ENCODE results near the gene TUSC2.

TUSC2 gene

DNA sequence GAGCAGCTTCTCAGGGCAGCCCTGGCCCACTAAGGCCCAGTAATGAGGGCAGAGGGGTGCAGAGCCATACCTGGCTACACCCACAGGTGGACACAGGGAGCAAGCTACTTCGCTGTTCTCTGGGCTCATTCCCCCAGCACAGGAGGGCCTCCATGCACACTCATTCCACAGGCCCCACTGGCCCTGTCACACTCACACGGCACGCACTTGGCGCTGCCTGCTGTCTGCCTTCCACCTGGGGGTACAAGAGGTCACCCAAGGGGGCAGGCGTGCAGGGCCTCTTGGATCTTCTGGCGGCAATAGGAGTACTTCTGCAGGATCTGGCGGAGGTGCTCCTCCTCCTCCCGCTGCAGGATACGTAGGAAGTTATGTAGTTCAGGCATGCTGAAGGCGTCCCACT, 2.3 kb upstream of the TUSC2 start:
- Histone ChIP-seq H3K4me2 (ENCODE audit: low read length) (no peak overlapping the region), H3K27me3 (ENCODE audit: control insufficient read depth, insufficient read depth, low read length) (no peaks in the 10 kb centered on the region), H3K36me3 (ENCODE audit: insufficient read depth, low read length) (peaks cover 39% of the 10 kb centered on the region), H3K9ac (ENCODE audit: low read depth, low read length) (no peak overlapping the region), H3K9me3 (replicated peaks; ENCODE audit: low read length) (no peaks in the 10 kb centered on the region), H3K4me3 (ENCODE audit: low read length) (no peak overlapping the region), H3K4me1 (ENCODE audit: control insufficient read depth, insufficient read depth, low read length) (peaks cover 37% of the 10 kb centered on the region)

DNA sequence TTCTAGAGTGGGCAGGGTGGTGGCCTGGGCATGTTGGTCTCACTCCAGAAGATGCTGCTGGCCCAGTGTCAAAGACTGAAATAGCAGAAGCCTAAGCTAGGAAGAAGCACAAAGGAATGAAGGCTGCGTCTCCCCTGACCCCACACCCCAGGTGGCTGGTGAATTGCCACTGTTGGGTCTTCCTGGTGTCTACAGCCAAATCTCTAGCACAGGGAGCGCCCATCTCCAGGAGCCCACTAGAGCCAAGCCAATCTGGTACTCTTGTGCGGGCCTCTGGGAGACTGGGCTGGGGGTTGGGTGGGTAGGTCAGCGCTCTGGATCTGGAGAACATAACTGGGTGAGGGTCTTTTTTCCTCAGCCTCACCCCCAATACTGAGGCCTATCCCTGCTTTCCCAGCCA, 894 bp downstream of the TUSC2 start:
- peak overlapping the region; percentile 99 for H3K4me2 ChIP-seq (ENCODE audit: low read length)
- no peaks in the 10 kb centered on the region for H3K27me3 ChIP-seq (ENCODE audit: control insufficient read depth, insufficient read depth, low read length)
- H3K36me3 ChIP-seq (ENCODE audit: insufficient read depth, low read length), result peaks cover 38% of the 10 kb centered on the region
- H3K4me3 ChIP-seq (ENCODE audit: low read length), result peak overlapping the region; percentile 92
- H3K4me1 ChIP-seq (ENCODE audit: control insufficient read depth, insufficient read depth, low read length), result peaks cover 21% of the 10 kb centered on the region
- no peaks in the 10 kb centered on the region for H3K9me3 ChIP-seq (replicated peaks; ENCODE audit: low read length)
- H3K9ac ChIP-seq (ENCODE audit: low read depth, low read length), result peak overlapping the region; percentile 96

DNA sequence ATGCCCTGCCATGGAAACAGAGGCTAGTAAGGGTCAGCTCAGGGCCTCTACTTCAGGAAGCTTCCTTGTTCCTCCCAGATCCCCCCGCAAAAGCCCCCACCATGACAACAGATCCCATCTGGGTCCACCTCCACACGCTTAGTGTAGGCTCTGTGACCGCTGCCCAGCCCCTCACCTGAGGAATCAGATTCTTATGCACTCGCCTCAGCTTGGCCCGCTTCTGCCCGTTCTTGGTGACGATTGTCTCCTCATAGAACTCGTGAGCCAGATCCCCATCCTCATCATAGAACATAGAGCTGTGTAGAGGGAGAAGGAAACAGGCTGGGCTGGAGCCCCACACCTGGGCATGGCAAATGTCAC, 1.9 kb downstream of the TUSC2 start:
- Histone ChIP-seq H3K9ac (ENCODE audit: low read depth, low read length) (no peak overlapping the region), H3K36me3 (ENCODE audit: insufficient read depth, low read length) (peaks cover 28% of the 10 kb centered on the region), H3K4me2 (ENCODE audit: low read length) (no peak overlapping the region), H3K9me3 (replicated peaks; ENCODE audit: low read length) (no peaks in the 10 kb centered on the region), H3K27me3 (ENCODE audit: control insufficient read depth, insufficient read depth, low read length) (no peaks in the 10 kb centered on the region), H3K4me1 (ENCODE audit: control insufficient read depth, insufficient read depth, low read length) (peaks cover 25% of the 10 kb centered on the region), H3K4me3 (ENCODE audit: low read length) (no peak overlapping the region)

DNA sequence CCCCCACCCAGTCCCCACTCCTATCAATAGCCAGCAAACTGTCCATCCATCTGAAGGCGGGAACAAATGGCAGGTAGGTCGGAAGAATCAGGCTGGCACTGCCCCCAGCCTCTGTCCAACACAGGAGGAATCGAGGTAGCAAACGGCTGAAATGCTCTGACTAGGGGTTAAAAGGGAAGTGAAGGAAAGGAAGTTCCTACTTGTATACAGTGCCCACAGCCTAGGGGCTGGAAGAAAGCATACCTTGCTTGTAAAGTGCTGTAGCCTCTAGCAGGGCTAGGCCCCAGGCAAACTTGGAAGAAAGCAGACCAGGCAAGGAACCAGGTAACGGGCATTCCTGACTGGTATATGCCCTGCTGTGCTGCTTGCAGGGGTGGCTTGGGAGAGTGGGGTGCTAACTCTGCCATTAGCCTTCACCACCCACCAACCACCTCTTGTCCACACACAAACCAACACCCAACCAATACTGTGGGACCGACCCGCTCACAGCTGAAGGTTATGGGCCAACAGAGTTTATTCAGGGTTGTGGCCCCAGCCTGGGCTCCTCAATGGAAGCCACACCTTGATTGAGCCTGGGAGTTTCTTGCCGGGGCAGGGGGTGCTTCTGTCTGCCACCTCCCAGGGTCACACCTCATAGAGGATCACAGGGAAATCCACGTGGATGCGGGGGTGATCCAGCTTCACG, 2.4 kb downstream of the TUSC2 start:
- Histone ChIP-seq H3K4me2 (ENCODE audit: low read length) (no peak overlapping the region), H3K4me1 (ENCODE audit: control insufficient read depth, insufficient read depth, low read length) (peaks cover 25% of the 10 kb centered on the region), H3K9ac (ENCODE audit: low read depth, low read length) (no peak overlapping the region), H3K36me3 (ENCODE audit: insufficient read depth, low read length) (peaks cover 23% of the 10 kb centered on the region), H3K27me3 (ENCODE audit: control insufficient read depth, insufficient read depth, low read length) (no peaks in the 10 kb centered on the region), H3K9me3 (replicated peaks; ENCODE audit: low read length) (no peaks in the 10 kb centered on the region), H3K4me3 (ENCODE audit: low read length) (no peak overlapping the region)

DNA sequence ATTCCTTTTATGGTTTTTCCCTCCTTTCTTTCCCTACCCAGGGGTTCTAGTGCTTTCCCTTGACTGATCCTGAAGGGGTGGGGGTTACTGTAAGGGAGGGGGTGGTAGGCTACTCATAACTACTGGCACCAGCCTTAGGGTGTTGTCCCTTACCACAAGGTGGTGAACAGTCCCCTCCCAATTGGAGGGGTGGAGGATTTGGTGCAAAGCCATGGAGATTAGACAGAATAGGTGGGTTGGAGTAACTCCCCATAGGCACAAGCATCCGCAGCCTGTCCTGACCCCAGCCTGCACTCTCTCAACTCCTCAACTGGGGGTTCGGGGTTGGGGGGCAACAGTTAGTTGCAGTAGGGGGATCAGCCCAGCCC, 2.9 kb downstream of the TUSC2 start:
- no peaks in the 10 kb centered on the region for H3K9me3 ChIP-seq (replicated peaks; ENCODE audit: low read length)
- H3K27me3 ChIP-seq (ENCODE audit: control insufficient read depth, insufficient read depth, low read length), result no peaks in the 10 kb centered on the region
- H3K4me3 ChIP-seq (ENCODE audit: low read length), result no peak overlapping the region
- peaks cover 18% of the 10 kb centered on the region for H3K36me3 ChIP-seq (ENCODE audit: insufficient read depth, low read length)
- no peak overlapping the region for H3K4me2 ChIP-seq (ENCODE audit: low read length)
- no peak overlapping the region for H3K9ac ChIP-seq (ENCODE audit: low read depth, low read length)
- peaks cover 30% of the 10 kb centered on the region for H3K4me1 ChIP-seq (ENCODE audit: control insufficient read depth, insufficient read depth, low read length)

DNA sequence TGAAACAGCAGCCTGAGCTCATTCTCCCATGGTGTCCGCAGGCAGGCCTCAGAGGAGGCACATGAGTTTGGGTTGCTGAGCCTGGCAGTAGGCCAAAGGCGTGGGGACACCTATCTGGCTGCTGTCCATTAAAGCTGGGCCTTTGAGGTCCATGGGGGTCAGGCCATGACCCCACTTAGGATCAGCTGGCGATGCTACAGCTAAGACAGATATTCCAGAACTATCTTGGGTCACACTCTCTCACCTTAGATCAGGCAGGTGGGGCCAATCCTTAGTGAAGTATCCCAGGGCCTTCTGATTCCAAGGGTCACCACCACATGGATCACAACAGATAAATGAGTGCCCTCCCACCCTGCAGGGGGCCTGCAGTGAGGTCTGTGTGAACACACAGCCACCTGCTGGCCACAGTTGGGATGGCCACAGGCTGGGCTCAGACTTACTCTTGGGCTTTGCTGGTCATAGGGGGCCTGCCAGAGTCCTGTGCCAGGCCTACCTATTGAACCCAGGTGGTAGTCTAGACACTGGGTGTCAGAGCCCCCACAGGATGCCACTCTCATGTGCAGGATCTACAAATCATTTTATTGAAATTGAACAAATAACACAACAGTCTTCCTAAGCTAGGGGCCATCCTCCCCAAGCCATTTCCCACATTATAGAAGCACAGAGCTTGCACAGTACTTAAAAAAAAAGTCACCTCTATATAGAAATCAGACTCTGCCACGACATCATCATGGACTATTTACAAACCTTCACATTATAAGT, 3.5 kb downstream of the TUSC2 start:
- no peaks in the 10 kb centered on the region for H3K27me3 ChIP-seq (ENCODE audit: control insufficient read depth, insufficient read depth, low read length)
- H3K4me1 ChIP-seq (ENCODE audit: control insufficient read depth, insufficient read depth, low read length), result peaks cover 34% of the 10 kb centered on the region
- H3K9me3 ChIP-seq (replicated peaks; ENCODE audit: low read length), result no peaks in the 10 kb centered on the region
- no peak overlapping the region for H3K4me2 ChIP-seq (ENCODE audit: low read length)
- H3K4me3 ChIP-seq (ENCODE audit: low read length), result no peak overlapping the region
- no peak overlapping the region for H3K9ac ChIP-seq (ENCODE audit: low read depth, low read length)
- H3K36me3 ChIP-seq (ENCODE audit: insufficient read depth, low read length), result peaks cover 16% of the 10 kb centered on the region

DNA sequence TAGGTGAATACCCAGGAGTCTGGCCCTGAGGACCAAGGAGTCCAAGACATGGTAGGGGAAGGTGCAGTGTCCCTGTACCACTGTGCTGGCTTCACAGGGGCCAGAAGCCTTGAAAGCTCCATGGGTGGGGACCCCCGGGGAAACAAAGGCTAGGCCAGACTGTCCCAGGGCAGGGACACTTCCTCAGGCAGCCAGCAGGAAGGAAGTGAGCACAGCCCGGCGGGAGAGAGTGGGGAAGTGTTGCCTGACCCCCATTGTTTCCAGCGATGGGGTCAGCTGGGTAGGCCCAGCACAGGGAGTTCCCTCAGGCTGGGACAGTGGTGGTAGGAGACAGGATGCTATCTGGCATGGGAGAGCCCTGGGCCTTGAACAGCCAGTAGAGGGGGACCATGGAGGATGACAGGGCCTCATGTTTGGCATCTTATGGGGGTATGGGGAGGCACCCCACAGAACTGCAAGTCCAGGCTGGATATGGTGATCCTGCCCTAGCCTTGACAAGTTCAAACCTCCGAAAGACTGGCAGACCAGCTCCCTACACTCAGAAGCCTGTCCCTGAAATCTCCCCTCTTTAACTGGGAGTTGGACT, 4.3 kb downstream of the TUSC2 start:
- H3K4me3 ChIP-seq (ENCODE audit: low read length), result no peak overlapping the region
- no peaks in the 10 kb centered on the region for H3K27me3 ChIP-seq (ENCODE audit: control insufficient read depth, insufficient read depth, low read length)
- H3K9me3 ChIP-seq (replicated peaks; ENCODE audit: low read length), result no peaks in the 10 kb centered on the region
- H3K4me1 ChIP-seq (ENCODE audit: control insufficient read depth, insufficient read depth, low read length), result peaks cover 40% of the 10 kb centered on the region
- H3K4me2 ChIP-seq (ENCODE audit: low read length), result no peak overlapping the region
- H3K9ac ChIP-seq (ENCODE audit: low read depth, low read length), result no peak overlapping the region
- H3K36me3 ChIP-seq (ENCODE audit: insufficient read depth, low read length), result peaks cover 18% of the 10 kb centered on the region

DNA sequence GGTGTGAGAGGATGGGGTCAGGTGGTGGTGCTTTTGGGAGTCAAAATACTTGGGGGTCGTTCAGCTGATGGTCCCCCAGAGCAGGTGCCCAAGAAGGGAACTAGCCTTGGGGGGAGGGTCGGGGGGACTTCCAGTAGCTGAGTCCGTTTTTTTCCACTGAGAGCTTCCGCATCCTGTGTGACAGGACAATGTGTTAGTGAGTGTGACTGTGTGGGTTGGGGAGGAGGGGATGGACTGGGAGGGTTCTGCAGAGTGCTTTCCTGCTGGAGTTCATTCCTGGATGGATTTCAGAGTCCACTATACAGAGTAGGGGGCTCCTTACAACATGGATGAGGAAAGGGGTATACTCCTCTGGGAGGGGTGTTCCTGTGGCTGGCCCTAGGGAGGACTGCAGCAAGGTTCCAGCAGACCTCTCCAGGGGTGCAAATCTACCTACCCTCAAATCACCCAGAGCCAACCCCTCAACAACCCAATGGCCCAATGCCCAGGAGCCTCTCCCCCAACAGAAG, 4.9 kb downstream of the TUSC2 start:
- Histone ChIP-seq H3K9me3 (replicated peaks; ENCODE audit: low read length) (no peaks in the 10 kb centered on the region), H3K4me1 (ENCODE audit: control insufficient read depth, insufficient read depth, low read length) (peaks cover 34% of the 10 kb centered on the region), H3K4me2 (ENCODE audit: low read length) (no peak overlapping the region), H3K9ac (ENCODE audit: low read depth, low read length) (no peak overlapping the region), H3K27me3 (ENCODE audit: control insufficient read depth, insufficient read depth, low read length) (no peaks in the 10 kb centered on the region), H3K36me3 (ENCODE audit: insufficient read depth, low read length) (peaks cover 24% of the 10 kb centered on the region), H3K4me3 (ENCODE audit: low read length) (no peak overlapping the region)

DNA sequence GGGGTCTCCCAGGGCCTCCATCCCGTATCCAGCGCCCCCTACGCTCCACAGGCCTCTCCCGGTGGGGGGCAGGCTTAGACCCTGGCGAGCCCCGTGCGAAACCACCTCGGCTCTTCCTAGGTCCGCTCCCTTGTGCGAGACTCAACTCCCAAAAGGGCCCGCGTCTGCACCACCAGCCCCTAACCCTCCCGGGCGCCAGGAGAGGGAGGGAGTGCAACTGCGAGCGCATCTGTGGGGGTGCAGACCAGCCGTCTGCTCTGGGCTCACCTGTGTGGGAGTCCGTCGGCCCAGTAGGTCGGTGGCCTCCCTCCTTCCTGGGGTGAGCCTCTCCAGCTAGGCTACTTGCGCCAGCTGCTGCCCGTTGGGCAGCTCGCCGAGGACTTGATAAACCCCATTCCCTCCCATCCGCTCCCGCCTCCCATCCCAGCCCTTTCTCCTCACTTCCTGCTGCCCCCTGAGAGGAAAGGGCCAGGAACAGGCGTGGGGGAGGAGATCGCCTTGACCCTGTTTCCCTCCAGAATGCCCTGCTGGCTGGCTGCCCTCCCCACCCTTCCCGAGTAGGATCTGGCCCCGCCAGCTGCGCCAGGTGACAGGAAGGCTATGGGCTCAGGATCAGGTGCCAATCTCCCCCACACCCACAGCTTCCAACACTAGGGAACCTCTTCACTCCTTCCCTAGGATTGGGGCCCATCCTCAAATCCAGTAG, 5.5 kb downstream of the TUSC2 start, which contains the start of gene HYAL2:
TSS of gene HYAL2 (minus strand) at position 360 of the 706 bp plus-strand sequence. CDS start 2,256 bp downstream, outside the sequence.
- peak within 1 kb of the TSS; percentile 85 for H3K4me2 ChIP-seq (ENCODE audit: low read length)
- no peaks in the 10 kb centered on the region for H3K9me3 ChIP-seq (replicated peaks; ENCODE audit: low read length)
- peaks cover 29% of the 10 kb centered on the region for H3K36me3 ChIP-seq (ENCODE audit: insufficient read depth, low read length)
- peak within 1 kb of the TSS; percentile 73 for H3K4me3 ChIP-seq (ENCODE audit: low read length)
- H3K9ac ChIP-seq (ENCODE audit: low read depth, low read length), result peak within 1 kb of the TSS; percentile 96
- H3K27me3 ChIP-seq (ENCODE audit: control insufficient read depth, insufficient read depth, low read length), result no peaks in the 10 kb centered on the region
- H3K4me1 ChIP-seq (ENCODE audit: control insufficient read depth, insufficient read depth, low read length), result peaks cover 34% of the 10 kb centered on the region

DNA sequence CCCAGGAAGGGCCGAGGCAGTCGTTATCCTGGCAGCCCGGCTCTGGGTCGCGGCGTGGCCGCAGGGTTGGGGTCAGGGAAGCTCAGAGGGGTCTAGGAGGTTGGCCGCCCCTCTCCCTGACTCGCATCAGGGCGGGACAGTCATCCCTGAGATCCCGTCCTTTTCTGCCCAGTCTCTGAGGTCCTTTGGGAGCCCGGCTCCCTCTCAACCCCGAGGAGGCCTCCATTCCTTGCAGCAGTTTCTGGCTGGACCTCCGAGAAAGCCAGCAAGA, 6.0 kb downstream of the TUSC2 start:
- peaks cover 29% of the 10 kb centered on the region for H3K36me3 ChIP-seq (ENCODE audit: insufficient read depth, low read length)
- H3K9me3 ChIP-seq (replicated peaks; ENCODE audit: low read length), result no peaks in the 10 kb centered on the region
- no peaks in the 10 kb centered on the region for H3K27me3 ChIP-seq (ENCODE audit: control insufficient read depth, insufficient read depth, low read length)
- H3K4me3 ChIP-seq (ENCODE audit: low read length), result peak overlapping the region; percentile 73
- H3K4me1 ChIP-seq (ENCODE audit: control insufficient read depth, insufficient read depth, low read length), result peaks cover 29% of the 10 kb centered on the region
- peak overlapping the region; percentile 85 for H3K4me2 ChIP-seq (ENCODE audit: low read length)
- H3K9ac ChIP-seq (ENCODE audit: low read depth, low read length), result peak overlapping the region; percentile 96

DNA sequence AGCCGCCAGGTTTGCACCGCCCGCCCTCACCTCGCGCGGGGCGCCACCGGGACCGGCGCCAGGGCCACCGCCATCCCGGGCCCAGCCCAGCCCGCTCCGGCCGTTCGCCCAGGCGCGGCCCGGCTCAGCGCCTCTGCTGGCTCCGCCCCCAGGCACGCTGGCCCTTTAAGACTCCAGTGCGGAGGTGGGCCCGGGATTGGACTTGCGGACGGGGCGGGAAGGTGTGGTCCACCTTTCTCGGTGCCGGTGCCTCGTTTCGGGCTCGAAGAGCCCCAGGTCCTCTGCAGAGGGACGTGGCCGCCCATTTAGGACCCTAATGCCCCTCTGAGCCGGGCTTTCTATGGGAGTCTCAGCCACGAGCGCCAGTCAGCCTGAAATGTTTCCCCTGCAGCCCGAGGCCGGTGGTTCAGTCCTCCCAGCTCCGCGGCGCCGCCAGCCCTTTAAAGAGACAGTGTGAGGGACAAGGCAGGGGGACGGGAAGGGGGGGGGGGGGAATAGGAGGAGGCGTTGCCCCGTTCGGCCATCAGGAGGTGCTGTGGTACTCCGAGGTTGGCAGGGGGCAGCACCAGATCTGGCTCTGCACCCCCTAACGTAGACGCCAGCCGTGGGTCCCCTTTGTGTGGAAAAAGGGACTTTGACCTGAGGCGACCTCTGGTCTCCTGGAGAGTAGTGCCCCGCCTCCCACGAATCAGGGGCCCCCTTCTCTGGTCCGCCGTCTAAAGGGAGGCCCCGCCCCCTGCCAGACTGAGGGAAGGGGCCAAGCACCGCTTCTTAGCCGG, 6.5 kb downstream of the TUSC2 start:
- H3K27me3 ChIP-seq (ENCODE audit: control insufficient read depth, insufficient read depth, low read length), result no peaks in the 10 kb centered on the region
- H3K36me3 ChIP-seq (ENCODE audit: insufficient read depth, low read length), result peaks cover 29% of the 10 kb centered on the region
- peak overlapping the region; percentile 73 for H3K4me3 ChIP-seq (ENCODE audit: low read length)
- H3K4me1 ChIP-seq (ENCODE audit: control insufficient read depth, insufficient read depth, low read length), result peaks cover 31% of the 10 kb centered on the region
- H3K9me3 ChIP-seq (replicated peaks; ENCODE audit: low read length), result no peaks in the 10 kb centered on the region
- H3K4me2 ChIP-seq (ENCODE audit: low read length), result peak overlapping the region; percentile 85
- H3K9ac ChIP-seq (ENCODE audit: low read depth, low read length), result peak overlapping the region; percentile 96
